ENCODE data around the gene PTPRN2. TPM values are rescaled to one million over a fixed set of nuclear protein-coding genes. Genes with fewer than 3 reads are reported as not detected.

PTPRN2 gene
- total and polyA plus RNA-seq, 2 donors (not counting 3 experiments of a cell fraction or from before 2014, with no cell fraction given), result 0.62 to 0.88 TPM

GRCh38 chr7:158489462-158490155, 98.0 kb downstream of the PTPRN2 start:
- Histone ChIP-seq H2AFZ (ENCODE audit: low read depth, low read length) (no peak overlapping the region), H3K9ac (replicated peaks; ENCODE audit: extremely low read depth, insufficient read depth, low read length) (no peak overlapping the region), H3K4me1 (ENCODE audit: control insufficient read depth, extremely low read depth, insufficient read depth, low read length) (no peaks in the 10 kb centered on the region), H3K9me3 (replicated peaks; ENCODE audit: control insufficient read depth, insufficient read depth, low read length) (peaks cover 2% of the 10 kb centered on the region), H3K4me3 (replicated peaks in 1 of 3; ENCODE audit: insufficient read depth in 1 of 3, low read depth in 1 of 3, low read length in 3 of 3) (no peak overlapping the region), H3K79me2 (ENCODE audit: control insufficient read depth, insufficient read depth, low read length) (no peaks in the 10 kb centered on the region), H4K20me1 (replicated peaks; ENCODE audit: control insufficient read depth, extremely low read depth, insufficient read depth, low read length) (no peaks in the 10 kb centered on the region), H3K27ac (ENCODE audit: insufficient read depth, low read depth, low read length) (no peak overlapping the region), H3K9me1 (replicated peaks; ENCODE audit: control insufficient read depth, extremely low read depth, insufficient read depth, low read length) (no peaks in the 10 kb centered on the region), H3K36me3 (ENCODE audit: control insufficient read depth in 2 of 2, extremely low read depth in 1 of 2, insufficient read depth in 2 of 2, low read length in 2 of 2) (no peaks in the 10 kb centered on the region), H3K27me3 (ENCODE audit: control insufficient read depth in 2 of 2, insufficient read depth in 2 of 2, low read length in 2 of 2) (no peaks in the 10 kb centered on the region), H3K4me2 (ENCODE audit: insufficient read depth, low read length) (no peak overlapping the region)
- CTCF ChIA-PET, result no interaction called here
- no TSS peak for BruUV-seq (replicated peaks)
- no peak for DNase-seq (ENCODE audit: low read depth, low spot score)
- dilution Hi-C loops (cut with MboI; ENCODE audit: extremely low pct_ligation_motif_present, low sequenced_read_pairs), result no loop called here
- TF ChIP-seq POLR2A (IDR thresholded peaks at IDR 0.05; ENCODE audit: low read depth, low read length) (no peak), GATA2 (IDR thresholded peaks at IDR 0.05; ENCODE audit: insufficient read depth, insufficient read length, low read depth, low read length) (no peak)
- intact Hi-C loops (cut with micrococcal nuclease), result no loop called here
- POLR2A ChIA-PET, result no interaction called here
- no peak for FAIRE-seq

DNA sequence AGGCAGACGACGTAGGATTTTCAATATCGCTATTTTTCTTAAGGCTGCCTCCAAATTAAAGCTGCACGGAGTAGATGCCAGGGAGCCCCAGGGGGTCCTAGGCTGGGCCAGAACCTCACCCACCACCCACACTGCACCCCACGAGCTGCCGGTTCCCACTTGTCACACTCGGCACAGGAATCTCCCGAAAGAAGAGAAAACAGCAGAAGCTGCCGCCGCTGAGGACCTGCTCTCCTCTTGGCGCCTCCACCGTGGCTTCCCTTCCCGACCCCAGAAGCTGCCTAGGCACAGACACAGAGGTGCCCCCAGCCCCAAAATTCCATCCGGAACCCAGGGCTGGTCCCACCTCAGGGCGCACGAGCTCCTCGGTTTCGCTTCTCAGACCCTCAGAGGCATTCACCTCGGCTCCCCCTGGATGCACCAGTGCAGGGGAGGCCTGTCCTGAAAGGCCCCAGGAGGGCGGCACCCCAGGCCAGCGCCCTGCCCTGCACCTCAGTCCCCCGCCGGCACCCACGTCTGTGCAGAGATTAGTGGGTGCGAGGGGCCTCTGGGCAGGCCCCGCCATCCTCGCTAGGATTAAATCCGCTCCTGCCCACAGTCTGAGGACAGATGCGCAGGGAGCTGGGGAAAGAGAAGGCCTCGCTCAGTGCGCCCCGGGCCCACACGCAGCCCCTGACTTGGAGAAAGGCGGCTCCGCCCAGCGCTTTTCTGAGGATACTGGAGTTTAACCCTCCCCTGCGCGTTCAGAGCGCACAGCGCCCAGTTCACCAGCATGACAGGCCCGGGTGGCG, 99.2 kb downstream of the PTPRN2 start:
- ChIA-PET POLR2A (no interaction called here), CTCF (no interaction called here)
- H3K9ac ChIP-seq (replicated peaks; ENCODE audit: extremely low read depth, insufficient read depth, low read length), result no peak overlapping the region
- BruUV-seq (replicated peaks), result no TSS peak
- no peaks in the 10 kb centered on the region for H3K27me3 ChIP-seq (ENCODE audit: control insufficient read depth in 2 of 2, insufficient read depth in 2 of 2, low read length in 2 of 2)
- H3K79me2 ChIP-seq (ENCODE audit: control insufficient read depth, insufficient read depth, low read length), result no peaks in the 10 kb centered on the region
- peaks cover 2% of the 10 kb centered on the region for H3K9me3 ChIP-seq (replicated peaks; ENCODE audit: control insufficient read depth, insufficient read depth, low read length)
- H3K4me3 ChIP-seq (replicated peaks in 1 of 3; ENCODE audit: insufficient read depth in 1 of 3, low read depth in 1 of 3, low read length in 3 of 3), result no peak overlapping the region
- H3K27ac ChIP-seq (ENCODE audit: insufficient read depth, low read depth, low read length), result no peak overlapping the region
- H4K20me1 ChIP-seq (replicated peaks; ENCODE audit: control insufficient read depth, extremely low read depth, insufficient read depth, low read length), result no peaks in the 10 kb centered on the region
- H3K9me1 ChIP-seq (replicated peaks; ENCODE audit: control insufficient read depth, extremely low read depth, insufficient read depth, low read length), result no peaks in the 10 kb centered on the region
- dilution Hi-C loops (cut with MboI; ENCODE audit: extremely low pct_ligation_motif_present, low sequenced_read_pairs), result no loop called here
- no peaks in the 10 kb centered on the region for H3K4me1 ChIP-seq (ENCODE audit: control insufficient read depth, extremely low read depth, insufficient read depth, low read length)
- FAIRE-seq (no peak), DNase-seq (ENCODE audit: low read depth, low spot score) (no peak)
- no peak overlapping the region for H3K4me2 ChIP-seq (ENCODE audit: insufficient read depth, low read length)
- intact Hi-C loops (cut with micrococcal nuclease), result no loop called here
- no peak for TF ChIP-seq GATA2 (IDR thresholded peaks at IDR 0.05; ENCODE audit: insufficient read depth, insufficient read length, low read depth, low read length)
- TF ChIP-seq EZH2 (IDR thresholded peaks at IDR 0.05; ENCODE audit: borderline replicate concordance, low read depth, low read length, severe bottlenecking), result no peak
- TF ChIP-seq MYC (IDR thresholded peaks at IDR 0.05; ENCODE audit: low read depth, low read length), result no peak
- no peak for TF ChIP-seq MAX (IDR thresholded peaks at IDR 0.05; ENCODE audit: insufficient read depth, insufficient read length)
- TF ChIP-seq POLR2A (IDR thresholded peaks at IDR 0.05; ENCODE audit: low read depth, low read length), result no peak
- TF ChIP-seq POLR2AphosphoS5 (IDR thresholded peaks at IDR 0.05; ENCODE audit: insufficient read depth, low read depth, low read length), result no peak
- no peak for TF ChIP-seq JUN (IDR thresholded peaks at IDR 0.05; ENCODE audit: borderline replicate concordance, insufficient read depth, insufficient read length, low read depth)
- TF ChIP-seq FOS (IDR thresholded peaks at IDR 0.05; ENCODE audit: borderline replicate concordance, insufficient read depth, low read length), result no peak
- TF ChIP-seq, protein P1, sequence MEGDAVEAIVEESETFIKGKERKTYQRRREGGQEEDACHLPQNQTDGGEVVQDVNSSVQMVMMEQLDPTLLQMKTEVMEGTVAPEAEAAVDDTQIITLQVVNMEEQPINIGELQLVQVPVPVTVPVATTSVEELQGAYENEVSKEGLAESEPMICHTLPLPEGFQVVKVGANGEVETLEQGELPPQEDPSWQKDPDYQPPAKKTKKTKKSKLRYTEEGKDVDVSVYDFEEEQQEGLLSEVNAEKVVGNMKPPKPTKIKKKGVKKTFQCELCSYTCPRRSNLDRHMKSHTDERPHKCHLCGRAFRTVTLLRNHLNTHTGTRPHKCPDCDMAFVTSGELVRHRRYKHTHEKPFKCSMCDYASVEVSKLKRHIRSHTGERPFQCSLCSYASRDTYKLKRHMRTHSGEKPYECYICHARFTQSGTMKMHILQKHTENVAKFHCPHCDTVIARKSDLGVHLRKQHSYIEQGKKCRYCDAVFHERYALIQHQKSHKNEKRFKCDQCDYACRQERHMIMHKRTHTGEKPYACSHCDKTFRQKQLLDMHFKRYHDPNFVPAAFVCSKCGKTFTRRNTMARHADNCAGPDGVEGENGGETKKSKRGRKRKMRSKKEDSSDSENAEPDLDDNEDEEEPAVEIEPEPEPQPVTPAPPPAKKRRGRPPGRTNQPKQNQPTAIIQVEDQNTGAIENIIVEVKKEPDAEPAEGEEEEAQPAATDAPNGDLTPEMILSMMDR (IDR thresholded peaks at IDR 0.05; ENCODE audit: extremely low read depth in 1 of 2, insufficient read depth in 1 of 2, low read depth in 1 of 2, low read length in 2 of 2), result no peak
- no peaks in the 10 kb centered on the region for H3K36me3 ChIP-seq (ENCODE audit: control insufficient read depth in 2 of 2, extremely low read depth in 1 of 2, insufficient read depth in 2 of 2, low read length in 2 of 2)
- H2AFZ ChIP-seq (ENCODE audit: low read depth, low read length), result no peak overlapping the region

All from endothelial cell of umbilical vein (primary cell).